ENCODE measurements around the gene HOXA9.

DNA sequence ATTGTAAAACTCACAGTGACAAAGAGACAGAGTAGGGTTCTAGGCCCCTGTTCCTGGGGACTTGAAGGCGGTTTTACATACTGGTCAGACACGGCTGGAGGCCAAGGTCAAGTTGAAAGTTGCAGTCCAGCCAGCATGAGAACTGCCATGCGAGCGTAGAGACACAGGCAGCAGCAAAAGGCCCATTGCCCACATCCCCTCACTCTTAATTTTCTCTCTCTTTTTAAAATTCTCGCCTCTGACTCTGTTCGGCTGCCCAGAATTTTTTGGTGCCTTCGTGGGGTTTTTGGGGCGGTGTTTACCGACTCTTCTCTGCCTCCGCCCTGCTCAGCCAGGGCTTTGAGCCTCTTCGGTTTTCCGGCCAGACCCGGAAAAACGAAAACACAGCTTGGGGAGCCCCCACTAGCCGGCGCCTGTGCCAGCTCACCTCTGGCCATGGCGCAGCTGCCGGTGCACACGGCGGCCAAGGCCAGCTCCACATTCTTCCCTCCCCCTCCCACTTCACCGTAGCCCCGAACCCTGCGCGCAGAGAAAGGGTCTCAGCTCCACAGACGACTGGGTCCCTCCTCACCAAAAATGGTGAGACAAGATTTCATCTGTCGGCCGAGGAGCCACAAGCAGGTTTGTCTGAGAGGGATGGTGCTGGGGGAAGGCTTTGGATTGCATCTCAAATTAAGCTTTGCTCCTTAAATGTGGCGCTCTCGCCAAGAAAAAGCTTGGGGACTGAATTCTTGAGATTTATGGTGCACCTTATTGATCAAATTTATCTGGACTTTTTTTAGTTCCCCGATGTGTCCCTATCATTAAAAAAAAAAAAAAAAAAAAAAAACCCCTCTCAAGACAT, 36.9 kb upstream of the HOXA9 start:
- TF ChIP-seq, protein P1, sequence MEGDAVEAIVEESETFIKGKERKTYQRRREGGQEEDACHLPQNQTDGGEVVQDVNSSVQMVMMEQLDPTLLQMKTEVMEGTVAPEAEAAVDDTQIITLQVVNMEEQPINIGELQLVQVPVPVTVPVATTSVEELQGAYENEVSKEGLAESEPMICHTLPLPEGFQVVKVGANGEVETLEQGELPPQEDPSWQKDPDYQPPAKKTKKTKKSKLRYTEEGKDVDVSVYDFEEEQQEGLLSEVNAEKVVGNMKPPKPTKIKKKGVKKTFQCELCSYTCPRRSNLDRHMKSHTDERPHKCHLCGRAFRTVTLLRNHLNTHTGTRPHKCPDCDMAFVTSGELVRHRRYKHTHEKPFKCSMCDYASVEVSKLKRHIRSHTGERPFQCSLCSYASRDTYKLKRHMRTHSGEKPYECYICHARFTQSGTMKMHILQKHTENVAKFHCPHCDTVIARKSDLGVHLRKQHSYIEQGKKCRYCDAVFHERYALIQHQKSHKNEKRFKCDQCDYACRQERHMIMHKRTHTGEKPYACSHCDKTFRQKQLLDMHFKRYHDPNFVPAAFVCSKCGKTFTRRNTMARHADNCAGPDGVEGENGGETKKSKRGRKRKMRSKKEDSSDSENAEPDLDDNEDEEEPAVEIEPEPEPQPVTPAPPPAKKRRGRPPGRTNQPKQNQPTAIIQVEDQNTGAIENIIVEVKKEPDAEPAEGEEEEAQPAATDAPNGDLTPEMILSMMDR (IDR thresholded peaks at IDR 0.05) = no peak
- no peak for TF ChIP-seq POLR2A (IDR thresholded peaks at IDR 0.05)

All from Peyer's patch (tissue), 4 donors.